Panc1 (cell line): ENCODE measurements around the gene PKD1.

Source experiments
- CTCF ChIP-seq: fragments of 450-650 bp; IDR thresholded peaks from 2 replicates; pipeline ENCODE4 v1.5.1; 2017; ENCODE audit warnings: mild to moderate bottlenecking
- POLR2AphosphoS5 ChIP-seq: IDR thresholded peaks from 2 replicates; pipeline ENCODE4 v1.6.1; 2012; ENCODE audit warnings: mild to moderate bottlenecking, low read depth, low read length, moderate library complexity

GRCh38 chr16:2077016-2077415 lies 58.7 kb downstream of the PKD1 start:
- no peak for TF ChIP-seq CTCF
- TF ChIP-seq POLR2AphosphoS5 = no peak
